Activated effector memory CD4-positive, alpha-beta T cell treated with anti-CD3 and anti-CD28 coated beads, Interleukin-2, amount 50 U/mL, for 16 hours (primary cell): ENCODE data around the gene ARHGAP9.
"Not testable (repeated sequence)": the region's sequence is repeated elsewhere in the genome, so short reads cannot be mapped to it uniquely, and the experiment has no call there.

Experiments
- DNase-seq: peaks from one replicate; pipeline ENCODE4 v3.0.0-alpha.2; 2020

ARHGAP9 gene

DNA sequence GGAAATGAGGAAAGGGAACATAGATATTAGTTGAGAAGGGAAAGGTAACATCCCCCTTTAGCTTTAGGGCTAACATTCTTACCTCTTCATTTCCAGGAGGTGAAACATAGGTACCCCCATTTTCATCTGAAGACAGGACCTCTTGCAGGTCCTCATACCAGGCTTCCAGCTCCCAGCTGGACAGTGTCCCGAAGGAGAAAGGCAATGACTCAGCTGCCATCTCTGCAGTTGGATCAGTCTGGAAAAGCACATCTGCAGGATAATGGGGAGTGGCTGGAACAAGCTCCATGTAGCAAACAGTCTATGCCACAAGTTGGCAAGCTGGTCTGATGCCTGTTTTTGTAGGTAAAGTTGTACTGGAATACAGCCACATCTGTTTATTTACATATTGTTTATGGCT, 37.5 kb upstream of the ARHGAP9 start:
- no peak for DNase-seq

DNA sequence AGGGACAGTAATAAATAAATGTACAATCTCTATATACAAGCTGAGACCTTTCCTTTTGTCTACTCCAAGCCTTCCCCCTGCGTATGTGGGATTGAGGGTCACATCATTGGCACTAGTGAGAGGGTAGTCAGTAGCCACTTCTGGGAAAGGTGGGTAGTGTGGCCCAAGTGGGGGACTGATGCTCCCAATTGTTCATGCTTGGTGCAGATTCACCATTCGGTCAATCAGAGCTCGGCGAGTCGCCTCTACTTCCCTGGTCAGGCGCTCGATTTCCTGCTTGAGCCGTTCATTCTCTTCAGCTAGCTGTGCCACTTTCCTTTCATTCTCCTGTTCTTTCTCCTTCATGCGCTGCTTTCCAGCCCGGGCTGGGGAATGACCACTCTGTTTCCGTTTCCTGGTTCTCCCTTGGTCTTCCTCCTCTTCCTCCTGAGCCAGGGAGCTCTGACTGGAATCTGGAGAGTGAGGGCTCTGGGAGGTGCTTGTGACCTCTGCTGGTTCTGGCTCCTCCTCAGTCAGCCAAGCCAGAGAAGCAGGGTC, 37.0 kb upstream of the ARHGAP9 start:
- DNase-seq, result no peak

DNA sequence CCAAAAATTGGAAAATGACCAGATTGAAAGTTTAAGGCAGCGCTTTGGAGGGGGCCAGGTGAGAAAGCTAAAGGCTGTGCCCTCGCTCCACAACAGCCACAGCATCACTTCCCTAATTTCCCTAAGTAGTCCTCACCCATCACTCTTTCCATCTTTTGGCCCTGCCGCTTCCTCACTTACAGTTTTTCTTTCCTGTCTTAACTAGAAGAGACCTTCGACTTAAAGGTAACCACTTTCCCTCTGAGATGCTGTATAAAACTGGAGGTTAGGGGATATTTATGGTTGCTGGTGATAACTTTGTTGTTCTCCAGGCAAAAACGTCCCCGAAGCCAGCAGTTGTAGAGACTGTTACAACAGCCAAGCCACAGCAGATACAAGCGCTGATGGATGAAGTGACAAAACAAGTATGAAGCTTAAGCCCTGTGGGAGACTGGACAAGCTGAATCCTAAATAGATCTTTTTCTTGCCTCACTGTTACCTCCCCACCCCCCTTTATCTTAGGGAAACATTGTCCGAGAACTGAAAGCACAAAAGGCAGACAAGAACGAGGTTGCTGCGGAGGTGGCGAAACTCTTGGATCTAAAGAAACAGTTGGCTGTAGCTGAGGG, 36.4 kb upstream of the ARHGAP9 start:
- DNase-seq, result no peak

DNA sequence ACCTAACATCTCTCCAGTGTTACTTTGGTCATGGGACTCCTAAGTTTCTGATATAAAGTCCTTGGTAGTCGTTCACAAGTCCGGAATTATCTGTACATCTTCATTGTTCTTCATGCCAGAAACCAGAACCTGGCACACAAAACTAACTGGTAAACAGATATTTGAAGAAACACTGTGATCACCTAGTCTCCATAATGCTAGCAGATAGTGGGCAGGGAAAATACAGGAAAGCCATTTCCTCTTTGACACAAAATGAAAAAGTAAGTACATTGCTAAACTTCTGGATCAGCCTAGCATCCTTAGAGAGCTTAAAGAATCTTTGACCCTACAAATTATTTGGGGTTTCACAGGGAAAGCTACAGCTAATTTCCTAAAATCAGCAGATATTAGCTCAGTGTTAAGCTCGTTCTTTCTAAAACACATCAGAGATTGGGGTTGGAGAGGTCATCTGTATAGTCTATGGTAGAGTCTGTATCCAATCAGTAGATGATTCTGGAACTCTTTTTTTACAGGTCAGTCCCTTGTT, 35.8 kb upstream of the ARHGAP9 start:
- no peak for DNase-seq

DNA sequence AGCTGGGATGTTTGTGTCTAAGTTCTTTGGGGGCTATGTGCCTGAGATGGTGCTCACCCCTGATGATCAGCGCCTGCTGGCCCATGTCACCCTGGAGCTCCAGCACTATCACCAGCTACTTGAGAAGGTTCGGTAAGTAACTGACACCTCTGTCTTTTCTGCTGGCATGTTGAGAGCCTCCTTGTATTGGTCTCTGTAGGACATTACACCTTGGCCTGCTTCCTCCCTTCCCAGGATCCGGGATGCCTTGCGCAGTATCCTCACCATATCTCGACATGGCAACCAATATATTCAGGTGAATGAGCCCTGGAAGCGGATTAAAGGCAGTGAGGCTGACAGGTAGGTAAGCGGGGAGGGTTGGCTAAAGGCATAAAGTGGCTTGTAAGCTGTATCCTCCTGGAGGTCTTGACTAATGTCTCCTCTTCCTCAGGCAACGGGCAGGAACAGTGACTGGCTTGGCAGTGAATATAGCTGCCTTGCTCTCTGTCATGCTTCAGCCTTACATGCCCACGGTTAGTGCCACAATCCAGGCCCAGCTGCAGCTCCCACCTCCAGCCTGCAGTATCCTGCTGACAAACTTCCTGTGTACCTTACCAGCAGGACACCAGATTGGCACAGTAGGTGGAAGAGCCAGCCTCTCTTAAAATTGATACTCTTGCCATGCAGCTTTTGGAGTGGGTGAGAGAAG, 35.2 kb upstream of the ARHGAP9 start:
- no peak for DNase-seq

DNA sequence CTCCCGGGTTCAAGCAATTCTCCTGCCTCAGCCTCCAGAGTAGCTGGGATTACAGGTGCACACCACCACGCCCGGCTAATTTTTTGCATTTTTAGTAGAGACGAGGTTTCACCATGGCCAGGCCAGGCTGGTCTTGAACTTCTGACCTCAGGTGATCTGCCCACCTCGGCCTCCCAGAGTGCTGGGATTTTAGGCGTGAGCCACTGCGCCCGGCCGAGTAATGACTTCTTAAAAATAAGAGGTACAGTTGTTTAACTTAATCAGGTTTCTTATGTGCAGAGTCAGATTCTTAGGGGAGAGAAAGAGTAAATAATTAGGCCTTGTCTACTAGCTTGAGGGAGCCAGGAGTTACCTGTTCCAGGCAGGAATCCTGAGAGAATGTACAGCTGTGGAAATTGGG, 34.6 kb upstream of the ARHGAP9 start:
- DNase-seq, result not testable (repeated sequence)

DNA sequence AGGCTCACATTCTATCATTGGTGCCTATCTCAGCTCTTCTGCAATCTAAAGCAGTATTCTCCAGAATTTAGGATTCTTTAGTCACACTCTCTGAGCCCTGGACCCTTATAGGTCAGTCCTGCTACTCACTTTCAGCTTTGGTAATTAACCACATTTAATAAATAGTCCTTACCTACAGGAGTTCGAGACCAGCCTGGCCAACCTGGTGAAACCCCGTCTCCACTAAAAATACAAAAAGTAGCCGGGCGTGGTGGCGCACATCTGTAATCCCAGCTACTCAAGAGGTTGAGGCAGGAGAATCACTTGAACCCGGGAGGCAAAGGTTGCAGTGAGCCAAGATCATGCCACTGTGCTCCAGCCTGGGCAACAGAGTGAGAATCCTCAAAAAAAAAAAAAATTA, 34.0 kb upstream of the ARHGAP9 start:
- DNase-seq, result not testable (repeated sequence)

DNA sequence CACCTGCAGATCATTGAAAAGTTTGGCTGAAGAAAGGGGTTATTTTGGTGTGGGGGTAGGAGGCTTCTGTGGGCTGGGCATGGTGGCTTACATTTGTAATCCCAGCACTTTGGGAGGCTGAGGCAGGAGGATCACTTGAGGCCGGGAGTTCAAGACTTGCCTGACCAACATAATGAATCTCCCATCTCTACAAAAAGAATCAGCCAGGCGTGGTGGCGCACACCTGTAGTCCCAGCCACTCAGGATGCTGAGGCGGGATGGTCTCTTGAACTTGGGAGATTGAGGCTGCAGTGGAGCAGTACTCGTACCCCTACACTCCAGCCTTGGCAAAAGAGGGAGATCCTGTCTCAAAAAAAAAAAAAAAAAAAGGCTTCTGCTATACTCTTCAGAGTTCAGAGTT, 33.6 kb upstream of the ARHGAP9 start:
- DNase-seq, result no peak

DNA sequence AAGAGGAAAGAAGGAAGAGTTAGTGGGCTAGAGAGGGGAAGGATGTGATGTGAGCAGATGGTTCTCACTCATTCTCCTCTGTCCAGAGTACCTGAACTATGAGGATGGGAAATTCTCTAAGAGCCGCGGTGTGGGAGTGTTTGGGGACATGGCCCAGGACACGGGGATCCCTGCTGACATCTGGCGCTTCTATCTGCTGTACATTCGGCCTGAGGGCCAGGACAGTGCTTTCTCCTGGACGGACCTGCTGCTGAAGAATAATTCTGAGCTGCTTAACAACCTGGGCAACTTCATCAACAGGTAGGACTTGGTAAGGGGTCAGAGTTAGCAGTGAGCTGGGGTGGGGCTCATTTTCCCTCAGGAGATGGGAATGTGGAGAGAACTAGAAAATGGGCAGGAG, 33.0 kb upstream of the ARHGAP9 start:
- DNase-seq, result no peak

DNA sequence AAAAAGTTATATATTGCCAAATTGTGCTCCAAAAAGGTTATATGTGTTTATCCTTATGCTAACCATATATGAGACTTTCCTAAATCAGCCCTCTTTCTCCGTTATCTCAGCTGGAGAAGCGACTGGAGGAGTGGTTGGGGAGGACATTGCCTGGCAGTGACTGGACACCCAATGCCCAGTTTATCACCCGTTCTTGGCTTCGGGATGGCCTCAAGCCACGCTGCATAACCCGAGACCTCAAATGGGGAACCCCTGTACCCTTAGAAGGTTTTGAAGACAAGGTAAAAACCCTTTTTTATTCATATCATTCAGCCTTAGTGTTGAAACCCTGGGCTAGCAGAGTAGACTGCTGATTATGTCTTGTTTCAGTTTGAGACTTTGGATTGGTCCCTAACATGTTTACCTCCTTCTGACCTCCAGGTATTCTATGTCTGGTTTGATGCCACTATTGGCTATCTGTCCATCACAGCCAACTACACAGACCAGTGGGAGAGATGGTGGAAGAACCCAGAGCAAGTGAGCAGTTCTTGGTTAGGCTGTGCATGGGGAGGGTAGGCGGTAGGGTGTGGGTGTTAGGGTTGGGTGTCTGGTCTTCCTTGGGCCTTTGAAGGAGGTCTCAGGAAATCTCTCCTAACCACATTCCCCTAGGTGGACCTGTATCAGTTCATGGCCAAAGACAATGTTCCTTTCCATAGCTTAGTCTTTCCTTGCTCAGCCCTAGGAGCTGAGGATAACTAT, 32.1 kb upstream of the ARHGAP9 start:
- no peak for DNase-seq

DNA sequence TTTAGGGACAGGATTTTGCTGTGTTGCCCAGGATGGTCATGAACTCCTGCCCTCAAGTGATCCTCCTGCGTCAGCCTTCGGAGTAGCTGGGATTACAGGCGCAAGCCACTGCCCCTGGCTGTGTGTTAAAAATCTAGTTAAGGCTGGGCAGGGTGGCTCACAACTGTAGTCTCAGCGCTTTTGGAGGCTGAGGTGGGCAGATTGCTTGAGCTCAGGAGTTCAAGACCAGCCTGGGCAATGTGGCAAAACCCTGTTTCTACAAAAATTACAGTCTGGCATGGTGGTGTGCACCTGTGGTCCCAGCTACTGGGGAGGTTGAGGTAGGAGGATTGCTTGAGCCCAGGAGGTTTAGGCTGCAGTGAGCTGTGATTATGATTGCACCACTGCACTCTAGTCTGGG, 31.5 kb upstream of the ARHGAP9 start:
- DNase-seq, result no peak

DNA sequence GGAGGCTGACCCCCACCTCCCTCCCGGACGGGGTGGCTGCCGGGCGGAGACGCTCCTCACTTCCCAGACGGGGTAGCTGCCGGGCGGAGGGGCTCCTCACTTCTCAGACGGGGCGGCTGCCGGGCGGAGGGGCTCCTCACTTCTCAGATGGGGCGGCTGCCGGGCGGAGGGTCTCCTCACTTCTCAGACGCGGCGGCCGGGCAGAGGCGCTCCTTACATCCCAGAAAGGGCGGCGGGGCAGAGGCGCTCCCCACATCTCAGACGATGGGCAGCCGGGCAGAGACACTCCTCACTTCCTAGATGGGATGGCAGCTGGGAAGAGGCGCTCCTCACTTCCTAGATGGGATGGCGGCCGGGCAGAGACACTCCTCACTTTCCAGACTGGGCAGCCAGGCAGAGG, 28.1 kb upstream of the ARHGAP9 start:
- not testable (repeated sequence) for DNase-seq

DNA sequence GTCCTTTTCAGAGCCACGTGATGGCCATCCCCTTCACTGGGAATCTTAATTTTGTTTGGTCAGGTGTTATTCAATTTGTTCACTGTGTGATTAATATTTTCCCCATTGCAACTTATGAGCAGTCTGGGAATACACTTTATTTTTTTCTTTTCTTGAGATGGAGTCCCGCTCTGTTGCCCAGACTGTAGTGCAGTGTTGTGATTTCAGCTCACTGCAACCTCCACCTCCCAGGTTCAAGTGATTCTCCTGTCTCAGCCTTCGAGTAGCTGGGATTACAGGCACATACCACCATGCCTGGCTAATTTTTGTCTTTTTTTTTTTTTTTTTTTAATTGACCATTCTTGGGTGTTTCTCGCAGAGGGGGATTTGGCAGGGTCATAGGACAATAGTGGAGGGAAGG, 26.9 kb upstream of the ARHGAP9 start:
- not testable (repeated sequence) for DNase-seq

DNA sequence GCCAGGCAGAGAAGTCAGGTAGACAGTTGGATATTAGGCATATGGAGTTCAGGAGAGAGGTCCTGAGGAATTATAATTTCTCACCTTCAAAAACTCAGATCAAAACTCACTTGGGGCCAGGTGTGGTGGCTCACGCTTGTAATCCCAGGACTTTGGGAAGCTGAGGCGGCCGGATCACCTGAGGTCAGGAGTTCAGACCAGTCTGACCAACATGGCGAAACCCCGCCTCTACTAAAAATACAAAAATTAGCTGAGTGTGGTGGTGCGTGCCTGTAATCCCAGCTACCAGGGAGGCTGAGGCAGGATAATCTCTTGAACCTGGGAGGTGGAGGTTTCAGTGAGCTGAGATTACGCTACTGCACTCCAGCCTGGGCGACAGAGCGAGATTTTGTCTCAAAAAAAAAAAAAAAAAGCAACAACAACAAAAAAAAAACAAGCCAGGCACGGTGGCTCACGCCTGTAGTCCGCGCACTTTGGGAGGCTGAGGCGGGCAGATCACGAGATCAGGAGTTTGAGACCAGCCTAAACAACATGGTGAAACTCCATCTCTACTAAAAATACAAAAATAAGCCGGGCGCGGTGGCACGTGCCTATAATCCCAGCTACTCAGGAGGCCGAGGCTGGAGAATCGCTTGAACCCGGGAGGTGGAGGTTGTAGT, 22.8 kb upstream of the ARHGAP9 start:
- not testable (repeated sequence) for DNase-seq

DNA sequence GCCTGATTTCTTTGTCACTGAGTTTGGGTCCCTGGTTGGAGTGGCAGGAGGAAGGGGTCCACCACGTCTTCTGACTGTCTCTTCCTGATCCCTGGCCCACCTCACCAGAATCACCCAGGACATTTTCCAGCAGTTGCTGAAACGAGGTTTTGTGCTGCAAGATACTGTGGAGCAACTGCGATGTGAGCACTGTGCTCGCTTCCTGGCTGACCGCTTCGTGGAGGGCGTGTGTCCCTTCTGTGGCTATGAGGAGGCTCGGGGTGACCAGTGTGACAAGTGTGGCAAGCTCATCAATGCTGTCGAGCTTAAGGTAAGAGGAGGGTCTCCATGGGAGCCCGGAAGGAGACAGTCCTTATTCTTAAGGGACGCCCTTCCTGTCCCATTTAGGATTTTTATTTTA, 20.5 kb upstream of the ARHGAP9 start:
- DNase-seq, result no peak

DNA sequence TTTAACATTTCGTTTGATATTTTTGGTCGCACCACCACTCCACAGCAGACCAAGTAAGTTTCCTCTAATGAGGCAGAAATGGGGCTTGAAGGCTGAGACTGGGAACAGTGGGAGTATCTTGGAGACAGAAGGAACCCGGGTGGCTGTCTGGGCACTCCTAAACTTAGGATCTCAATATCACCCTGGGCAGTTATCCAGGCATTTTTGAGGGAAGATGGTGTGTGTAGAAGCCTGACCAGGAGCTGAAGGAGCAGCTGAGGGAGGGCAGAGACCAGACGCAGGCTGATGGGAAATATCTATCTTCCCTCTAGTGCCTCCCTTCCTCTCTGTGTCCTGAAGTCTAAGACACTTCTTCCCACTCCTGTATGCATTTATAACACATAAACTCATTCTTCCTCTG, 18.9 kb upstream of the ARHGAP9 start:
- DNase-seq, result no peak

DNA sequence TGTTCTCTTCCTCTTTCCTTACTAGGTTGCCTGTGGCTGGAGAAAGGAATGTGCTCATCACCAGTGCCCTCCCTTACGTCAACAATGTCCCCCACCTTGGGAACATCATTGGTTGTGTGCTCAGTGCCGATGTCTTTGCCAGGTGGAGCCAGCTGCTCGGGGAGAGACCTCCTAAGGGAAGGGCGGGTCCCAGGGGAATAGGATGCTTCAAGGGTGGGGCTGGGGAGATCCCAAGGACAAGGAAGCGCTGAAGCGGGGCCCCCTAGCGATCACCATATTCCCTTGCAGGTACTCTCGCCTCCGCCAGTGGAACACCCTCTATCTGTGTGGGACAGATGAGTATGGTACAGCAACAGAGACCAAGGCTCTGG, 18.5 kb upstream of the ARHGAP9 start:
- DNase-seq, result no peak

DNA sequence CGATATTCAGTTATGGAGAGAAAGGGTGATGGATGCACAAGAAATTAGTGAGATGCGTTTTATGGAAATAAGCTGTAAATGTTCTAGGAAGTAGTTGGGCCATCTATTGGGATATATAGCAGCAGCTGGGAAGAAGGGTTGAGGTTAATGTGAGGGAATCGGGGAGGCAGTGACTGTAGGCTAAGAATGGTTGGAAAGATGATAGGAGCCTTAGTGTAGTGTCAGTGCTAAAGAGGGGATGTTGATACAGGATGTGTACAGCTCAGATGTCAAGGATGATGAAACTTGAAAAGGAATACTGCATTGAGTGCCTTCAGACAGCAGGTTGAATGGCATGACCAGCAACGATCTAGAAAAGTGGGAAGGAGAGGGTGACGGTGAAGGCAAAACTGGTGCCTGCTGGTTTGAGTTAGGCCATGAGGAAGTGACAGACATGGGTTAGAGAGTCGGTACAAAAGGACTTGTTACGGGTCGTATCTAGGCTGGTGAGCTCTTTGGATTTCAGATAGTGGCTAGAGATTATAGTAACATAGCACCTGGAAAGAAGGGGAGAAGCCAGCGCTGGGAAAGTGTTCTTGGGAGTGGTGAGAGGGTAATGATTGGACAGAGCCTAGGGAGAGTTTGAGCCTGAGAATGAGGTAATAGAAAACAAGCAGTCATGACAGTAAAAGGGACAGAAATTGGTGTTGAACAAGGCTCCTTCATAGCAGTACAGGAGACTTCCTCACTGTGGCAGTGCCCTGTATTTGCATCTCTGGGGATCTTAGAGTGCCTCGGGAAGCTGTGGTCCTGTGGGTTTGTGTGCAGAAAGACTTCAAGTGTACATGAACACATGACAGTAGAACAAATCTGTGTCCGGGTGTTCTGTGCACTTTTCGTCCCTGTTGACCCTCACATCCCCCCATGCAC, 17.8 kb upstream of the ARHGAP9 start:
- DNase-seq, result no peak

DNA sequence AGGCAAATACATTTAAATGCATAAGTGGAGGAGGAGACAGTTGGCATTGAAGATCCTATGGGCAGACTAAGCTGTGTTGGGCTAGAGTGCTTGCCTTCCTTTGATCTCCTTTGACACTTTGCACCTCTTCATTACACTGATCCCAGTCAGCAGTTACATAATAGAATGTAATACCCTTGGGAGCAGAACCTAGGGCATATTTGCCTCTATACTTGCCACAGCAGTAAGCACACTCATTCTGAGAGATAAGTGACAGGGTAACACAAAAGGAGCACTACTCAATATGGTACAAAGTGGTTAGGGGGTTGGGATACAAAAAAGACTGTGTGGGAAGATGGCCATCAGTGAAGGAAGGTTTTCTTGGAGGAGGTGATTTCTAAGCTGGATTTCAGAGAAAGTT, 17.2 kb upstream of the ARHGAP9 start:
- no peak for DNase-seq

DNA sequence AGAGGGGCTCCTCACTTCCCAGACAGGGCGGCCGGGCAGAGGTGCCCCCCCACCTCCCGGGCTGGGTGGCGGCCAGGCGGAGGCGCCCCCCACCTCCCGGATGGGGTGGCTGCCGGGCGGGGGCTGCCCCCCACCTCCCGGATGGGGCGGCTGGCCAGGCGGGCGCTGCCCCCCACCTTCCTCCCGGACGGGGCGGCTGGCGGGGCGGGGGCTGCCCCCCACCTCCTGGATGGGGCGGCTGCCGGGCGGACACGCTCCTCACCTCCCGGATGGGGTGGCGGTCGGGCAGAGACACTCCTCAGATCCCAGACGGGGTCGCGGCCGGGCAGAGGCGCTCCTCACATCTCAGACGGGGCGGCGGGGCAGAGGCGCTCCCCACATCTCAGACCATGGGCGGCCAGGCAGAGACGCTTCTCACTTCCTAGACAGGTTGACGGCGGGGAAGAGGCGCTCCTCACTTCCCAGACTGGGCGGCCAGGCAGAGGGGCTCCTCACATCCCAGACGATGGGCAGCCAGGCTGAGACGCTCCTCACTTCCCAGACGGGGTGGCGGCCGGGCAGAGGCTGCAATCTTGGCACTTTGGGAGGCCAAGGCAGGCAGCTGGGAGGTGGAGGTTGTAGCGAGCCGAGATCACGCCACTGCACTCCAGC, 15.5 kb upstream of the ARHGAP9 start:
- DNase-seq, result not testable (repeated sequence)

DNA sequence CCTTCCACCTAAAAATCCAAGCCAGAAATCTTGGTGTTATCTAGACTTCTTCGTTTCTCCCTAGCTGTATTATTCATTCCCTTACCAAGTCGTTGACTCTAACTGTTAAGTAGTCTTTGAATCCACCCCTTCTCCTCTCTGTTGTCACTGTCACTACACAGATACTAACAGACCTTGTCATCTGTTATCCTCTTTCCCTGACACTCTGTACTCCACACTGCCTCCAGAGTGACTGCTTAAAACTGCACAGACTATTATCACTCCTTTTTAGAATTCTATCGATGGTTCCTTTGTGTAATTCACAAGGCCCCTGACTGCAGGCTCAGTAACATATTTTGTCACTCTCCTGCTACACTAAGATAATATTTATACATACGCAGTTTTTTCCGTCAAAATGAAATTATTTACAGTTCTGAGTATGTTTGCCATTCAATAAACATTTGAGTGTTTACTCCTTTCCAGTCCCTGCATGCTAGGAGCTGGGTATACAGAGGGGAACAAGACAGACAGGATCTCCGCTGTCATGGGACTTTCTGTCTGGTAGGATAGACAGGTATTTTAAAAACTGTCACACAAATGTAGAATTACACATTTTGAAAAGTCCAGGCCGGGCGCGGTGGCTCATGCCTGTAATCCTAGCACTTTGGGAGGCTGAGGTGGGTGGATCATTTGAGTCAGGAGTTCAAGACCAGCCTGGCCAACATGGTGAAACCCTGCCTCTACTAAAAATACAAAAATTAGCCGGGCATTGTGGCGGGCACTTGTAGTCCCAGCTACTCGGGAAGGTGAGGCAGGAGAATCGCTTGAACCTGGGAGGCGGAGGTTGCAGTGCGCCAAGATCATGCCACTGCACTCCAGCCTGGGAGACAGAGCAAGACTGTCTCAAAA, 12.0 kb upstream of the ARHGAP9 start:
- DNase-seq, result no peak
